ENCODE measurements around the gene MPC1L. TPM values are rescaled to one million over a fixed set of nuclear protein-coding genes. Genes with fewer than 3 reads are reported as not detected.
"Not testable (repeated sequence)": the region's sequence is repeated elsewhere in the genome, so short reads cannot be mapped to it uniquely, and the experiment has no call there.

MPC1L gene
- total RNA-seq: not detected in 2 replicates

DNA sequence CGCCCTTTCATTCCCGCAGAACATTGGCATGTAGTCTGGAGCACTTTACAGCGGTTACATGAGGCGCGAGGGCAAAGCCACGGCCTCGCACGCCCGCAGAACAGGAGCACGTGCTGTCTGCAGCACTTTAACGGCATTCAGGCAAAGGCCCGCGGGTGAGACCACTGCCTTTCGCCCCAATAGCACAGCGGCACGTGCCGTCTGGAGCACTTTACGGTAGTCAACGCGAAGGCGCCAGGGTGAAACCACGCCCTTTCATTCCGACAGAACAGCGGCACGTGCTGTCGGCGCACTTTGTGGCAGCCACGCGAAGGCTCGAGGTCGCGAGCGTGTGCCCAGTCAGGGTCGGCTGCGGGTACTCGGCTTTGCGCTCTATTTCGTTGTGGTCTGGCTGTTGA is at the start of gene MPC1L:
Gene MPC1L, plus strand, starts transcription at position 290 of the 398 bp plus-strand sequence. CDS start 138 bp downstream, outside the sequence.
- DNase-seq (ENCODE audit: low read depth, low spot score): no peak

DNA sequence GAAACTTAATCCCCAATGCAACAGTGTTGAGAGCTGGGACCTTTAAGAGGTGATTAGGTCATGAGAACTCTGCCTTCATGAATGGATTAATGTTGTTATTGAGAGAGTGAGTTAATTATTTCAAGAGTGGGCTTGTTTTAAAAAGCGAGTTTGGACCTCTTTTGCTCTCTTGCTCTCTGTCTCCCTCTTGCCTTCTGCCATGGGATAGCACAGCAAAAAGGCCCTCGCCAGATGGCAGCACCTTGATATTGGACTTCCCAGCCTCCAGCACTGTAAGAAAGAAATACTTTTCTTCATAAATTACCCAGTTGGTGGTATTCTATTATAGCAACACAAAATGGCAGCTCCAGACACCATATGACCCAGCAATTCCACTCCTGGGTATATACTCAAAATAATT is 49.5 kb upstream of the MPC1L start:
- DNase-seq (ENCODE audit: low read depth, low spot score): no peak

DNA sequence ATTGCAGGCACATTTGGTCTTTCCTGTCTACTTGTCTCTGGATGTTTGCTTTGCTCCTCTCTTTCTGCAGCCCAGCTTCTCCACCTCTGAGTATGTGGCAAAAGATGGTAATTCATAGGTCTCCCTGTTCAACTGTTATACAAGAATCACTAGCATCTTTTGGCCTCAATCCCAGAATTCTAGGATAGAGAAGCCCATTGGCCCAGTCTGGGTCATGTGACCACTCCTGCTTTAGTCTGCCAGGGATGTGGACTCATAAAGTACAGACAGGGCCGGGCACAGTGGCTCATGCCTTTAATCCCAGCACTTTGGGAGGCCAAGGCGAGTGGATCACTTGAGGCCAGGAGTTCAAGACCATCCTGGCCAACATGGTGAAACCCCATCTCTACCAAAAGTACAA is 47.8 kb upstream of the MPC1L start:
- DNase-seq (ENCODE audit: low read depth, low spot score): not testable (repeated sequence)

DNA sequence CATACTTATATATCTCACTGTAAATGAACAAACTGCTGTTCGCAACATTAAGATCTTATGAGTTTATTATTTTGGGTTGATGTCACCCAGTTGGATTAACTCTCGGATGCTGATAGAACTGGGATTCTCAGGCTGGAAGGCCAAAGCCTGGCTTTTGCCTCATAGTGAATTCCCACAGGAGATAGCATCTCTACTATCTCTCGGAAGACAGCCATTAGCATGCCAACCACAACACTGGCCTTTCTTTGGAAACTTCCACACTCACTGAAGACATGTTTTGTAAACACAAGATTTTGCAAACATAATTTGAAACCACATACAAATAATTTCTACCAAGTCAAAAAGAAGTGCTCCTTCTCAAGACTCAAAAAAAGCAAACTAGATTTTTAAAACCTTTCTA is 46.9 kb upstream of the MPC1L start:
- no peak for DNase-seq (ENCODE audit: low read depth, low spot score)

DNA sequence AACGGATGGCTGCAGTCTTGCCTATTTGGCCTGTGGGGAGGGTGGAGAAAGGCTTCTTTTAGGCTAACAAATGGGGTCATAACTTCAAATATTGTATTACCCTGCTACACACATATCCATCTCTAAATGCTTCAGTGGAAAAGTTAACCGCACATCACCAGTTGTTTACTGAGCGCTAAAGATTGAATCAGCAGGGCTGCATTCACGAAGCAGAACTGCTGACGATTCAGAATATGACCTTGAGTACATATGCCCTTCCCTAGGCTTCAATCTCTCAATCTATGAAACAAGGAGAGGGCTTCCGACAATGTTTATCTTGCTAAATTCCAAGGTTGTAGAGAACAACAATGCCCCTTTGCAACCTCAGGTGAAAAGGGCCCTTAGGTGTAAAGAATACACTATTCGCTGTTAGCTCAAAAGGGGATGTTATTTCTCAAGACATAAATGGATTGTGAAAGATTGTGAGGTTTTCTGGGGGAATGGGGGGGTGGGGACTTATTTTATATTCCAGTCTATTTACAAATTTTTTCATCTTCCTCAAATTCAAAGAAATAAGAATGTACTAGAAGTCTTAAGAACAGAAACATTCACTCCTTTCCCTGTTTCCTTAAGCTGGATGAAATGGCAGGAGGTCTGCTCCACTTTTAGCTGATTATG is 45.1 kb upstream of the MPC1L start:
- DNase-seq (ENCODE audit: low read depth, low spot score): no peak

DNA sequence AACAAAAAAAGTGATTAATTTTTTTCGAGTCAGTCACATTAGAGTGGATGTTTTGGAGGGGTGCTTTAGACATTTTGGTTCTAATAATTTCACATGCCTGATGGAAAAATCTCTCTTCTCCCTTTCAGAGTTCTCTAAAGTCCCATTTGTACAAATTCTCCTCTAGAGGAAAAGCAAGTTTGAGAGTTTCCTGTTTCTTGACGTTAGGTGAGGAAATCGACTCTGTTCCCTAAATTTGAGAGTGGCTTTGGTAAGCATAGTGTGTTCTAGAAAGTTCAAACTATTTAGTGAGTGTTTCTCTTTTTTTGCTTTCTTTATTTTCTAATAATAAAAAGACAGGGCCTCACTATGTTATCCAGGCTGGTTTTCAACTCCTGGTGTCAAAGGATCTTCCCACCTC is 44.1 kb upstream of the MPC1L start:
- no peak for DNase-seq (ENCODE audit: low read depth, low spot score)

DNA sequence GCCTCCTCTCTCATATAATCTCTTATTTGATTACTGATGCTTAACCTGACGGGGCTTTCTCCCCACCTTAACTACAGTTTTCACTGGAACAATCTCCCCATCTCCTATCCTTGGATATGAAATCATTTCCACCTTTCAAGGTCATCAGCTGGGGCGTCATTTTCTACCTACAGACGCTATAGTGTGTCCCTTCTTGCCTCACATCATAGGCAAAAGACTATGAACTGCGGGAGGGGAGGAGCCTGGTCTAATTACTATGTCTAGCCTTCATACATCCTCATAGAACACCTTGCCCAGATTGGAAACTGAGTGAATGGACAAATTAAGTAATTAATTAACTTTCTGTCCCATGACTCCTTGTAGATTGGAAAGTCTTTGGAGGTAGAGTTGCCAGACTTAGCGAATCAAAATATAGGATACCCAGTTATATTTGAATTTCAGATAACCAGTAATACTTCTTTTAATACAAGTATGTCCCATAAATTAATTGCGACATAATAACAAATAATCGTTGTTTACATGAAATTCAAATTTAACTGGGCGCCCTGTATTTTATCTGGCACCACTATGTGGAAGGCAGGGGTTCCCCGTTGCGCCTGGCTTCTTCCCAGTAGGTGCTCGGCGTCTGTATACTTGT is 43.2 kb upstream of the MPC1L start:
- no peak for DNase-seq (ENCODE audit: low read depth, low spot score)

DNA sequence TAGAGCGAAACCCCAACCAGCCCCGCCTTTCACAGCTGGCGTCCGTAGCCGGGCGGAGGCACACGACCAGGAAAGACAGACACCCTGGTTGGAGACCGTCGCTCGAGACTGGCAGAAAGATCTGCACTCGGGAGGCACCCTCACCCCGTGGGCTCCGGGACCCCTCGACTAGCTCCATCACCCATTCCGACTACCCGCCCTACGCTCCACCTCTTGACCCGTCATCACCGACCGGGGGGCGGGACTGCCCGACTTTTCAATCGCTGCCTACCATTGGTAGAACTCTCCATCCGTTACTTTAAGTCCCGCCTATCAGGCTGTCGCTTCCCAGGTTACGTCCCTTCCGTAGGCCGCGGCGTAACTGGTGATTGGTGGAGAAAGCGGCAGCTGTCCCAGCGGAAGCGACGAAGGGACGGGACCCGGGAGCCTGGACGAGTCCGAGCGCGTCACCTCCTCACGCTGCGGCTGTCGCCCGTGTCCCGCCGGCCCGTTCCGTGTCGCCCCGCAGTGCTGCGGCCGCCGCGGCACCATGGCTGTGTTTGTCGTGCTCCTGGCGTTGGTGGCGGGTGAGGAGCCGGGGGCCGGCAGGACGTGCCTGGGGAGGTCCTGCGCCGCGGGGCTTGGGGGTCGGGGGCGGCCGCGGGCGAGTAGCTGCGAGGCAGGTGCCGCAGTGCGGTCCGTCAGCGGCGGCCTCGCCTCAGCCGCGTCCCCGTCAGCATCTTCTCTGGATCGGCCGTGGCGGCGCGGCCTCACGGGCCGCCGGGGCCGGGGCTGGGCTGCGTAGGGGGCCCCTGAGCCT is 42.5 kb upstream of the MPC1L start, which contains the start of gene ATP6AP2:
Gene ATP6AP2, plus strand, starts transcription at position 434 of the 799 bp plus-strand sequence. Its CDS starts 96 bp downstream, at position 530.
- DNase-seq (ENCODE audit: low read depth, low spot score): peak; percentile 69

DNA sequence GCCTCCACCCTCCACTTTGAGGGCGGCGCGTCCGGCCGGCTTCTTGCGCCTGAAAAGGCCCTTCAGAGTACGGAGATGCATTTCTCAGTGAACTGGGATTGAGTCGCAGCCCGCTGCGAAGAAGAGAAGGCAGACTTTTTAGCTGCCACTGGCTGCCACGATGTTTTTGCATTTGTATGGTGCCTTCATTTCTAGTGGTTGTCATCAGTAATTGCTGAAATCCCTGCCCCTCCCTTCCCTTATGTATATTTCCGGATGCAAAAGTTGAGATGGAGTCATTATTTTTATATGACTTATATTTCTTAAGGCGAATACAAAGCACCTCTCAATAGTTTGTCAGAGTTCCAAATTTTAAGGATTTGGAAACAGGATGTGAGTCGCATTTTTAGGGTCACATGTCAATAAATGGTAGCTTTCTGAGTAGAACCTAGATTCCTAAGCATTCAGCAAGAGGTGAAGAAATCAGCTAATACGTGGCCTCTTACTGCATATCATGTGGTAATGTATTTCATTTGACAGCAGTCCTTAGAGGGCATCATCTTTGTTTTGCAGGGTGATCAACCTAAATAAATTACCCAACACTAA is 41.8 kb upstream of the MPC1L start:
- no peak for DNase-seq (ENCODE audit: low read depth, low spot score)

DNA sequence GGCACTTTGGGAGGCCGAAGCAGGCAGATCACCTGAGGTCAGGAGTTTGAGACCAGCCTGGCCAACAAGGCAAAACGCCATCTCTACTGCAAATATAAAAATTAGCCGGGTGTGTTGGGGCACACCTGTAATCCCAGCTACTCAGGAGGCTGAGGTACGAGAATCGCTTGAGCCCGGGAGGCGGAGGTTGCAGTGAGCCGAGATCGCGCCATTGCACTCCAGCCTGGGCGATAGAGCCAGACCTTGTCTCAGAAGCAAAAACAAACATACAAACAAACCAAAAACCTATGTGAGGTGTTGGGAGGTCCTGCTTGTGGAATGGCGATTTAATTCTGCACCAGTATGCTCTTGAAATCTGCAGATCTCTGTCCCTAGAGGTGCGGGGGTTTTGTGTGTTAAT is 41.0 kb upstream of the MPC1L start:
- not testable (repeated sequence) for DNase-seq (ENCODE audit: low read depth, low spot score)

DNA sequence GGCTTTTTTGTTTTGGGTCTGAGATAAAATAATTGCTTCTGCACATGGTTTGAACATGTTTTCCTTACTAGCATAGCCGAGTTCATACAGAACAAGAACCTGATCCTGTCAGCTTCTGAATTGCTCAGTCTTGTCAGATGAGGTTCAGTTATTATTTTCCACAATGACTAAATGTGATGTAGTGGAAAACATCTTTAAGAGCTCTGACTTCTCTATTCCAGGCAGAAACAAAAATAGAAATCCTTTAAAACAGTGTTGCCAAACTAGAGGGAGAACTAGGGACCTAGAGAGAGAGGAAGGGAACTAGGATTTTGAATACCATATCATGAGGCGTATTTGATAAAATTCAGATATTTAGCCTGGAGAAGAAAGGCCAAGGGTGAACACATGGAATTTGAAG is 40.4 kb upstream of the MPC1L start:
- DNase-seq (ENCODE audit: low read depth, low spot score): no peak

DNA sequence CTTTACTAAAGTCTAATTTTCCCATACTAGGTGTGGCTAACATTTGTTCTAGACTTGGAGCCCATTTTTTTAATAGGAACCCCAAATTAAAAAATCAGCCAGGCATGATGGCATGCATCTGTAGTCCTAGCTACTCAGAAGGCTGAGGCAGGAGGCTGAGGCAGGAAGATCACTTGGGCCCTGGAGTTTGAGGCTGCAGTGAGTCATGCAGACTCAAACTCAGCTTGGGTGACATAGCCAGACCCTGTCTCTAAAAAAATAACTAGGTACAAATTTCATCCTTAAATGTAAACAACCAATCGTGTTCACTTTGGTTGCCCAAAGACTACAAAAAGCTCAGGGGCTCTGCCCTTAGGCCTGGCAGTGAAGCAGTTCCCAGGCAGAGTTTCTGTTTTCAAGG is 35.6 kb upstream of the MPC1L start:
- not testable (repeated sequence) for DNase-seq (ENCODE audit: low read depth, low spot score)

DNA sequence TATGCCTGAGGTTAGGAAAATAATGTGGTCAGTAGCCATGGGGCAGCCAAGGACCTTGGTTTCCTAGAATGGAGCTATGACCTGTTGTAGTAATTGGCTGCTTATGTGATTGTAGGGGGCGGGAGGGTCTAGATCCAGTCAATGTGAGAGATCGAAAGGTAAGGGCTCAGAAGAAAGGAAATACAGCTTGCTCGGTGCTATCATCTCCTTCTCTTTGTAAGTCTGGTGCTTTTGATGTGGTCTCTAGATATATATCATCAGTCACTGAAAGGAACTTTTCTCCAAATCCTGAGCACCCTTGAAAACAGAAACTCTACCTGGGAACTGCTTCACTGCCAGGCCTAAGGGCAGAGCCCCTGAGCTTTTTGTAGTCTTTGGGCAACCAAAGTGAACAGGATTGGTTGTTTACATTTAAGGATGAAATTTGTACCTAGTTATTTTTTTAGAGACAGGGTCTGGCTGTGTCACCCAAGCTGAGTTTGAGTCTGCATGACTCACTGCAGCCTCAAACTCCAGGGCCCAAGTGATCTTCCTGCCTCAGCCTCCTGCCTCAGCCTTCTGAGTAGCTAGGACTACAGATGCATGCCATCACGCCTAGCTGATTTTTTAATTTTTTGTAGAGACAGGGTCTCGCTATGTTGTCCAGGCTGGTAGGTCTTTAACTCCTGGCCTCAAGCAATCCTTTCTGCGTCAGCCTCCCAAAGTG is 33.5 kb upstream of the MPC1L start:
- DNase-seq (ENCODE audit: low read depth, low spot score): not testable (repeated sequence)

DNA sequence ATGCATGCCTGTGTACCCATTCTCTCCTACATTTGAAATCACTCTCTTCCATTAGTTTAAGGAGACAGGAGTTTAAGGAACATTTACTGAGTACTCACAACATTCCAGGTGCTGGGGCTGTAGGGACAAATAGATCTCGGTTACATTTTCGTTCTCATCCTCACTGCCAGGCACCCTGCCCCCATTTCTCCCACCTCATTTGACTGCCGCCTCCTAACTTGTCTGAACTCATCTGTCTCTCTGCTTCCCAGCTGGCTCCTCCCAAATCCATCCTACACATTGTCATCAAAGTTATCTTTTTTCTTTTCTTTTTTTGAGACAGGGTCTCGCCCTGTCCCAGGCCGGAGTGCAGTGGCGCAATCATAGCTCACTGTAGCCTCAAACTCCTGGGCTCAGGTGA is 19.8 kb upstream of the MPC1L start:
- DNase-seq (ENCODE audit: low read depth, low spot score): no peak

DNA sequence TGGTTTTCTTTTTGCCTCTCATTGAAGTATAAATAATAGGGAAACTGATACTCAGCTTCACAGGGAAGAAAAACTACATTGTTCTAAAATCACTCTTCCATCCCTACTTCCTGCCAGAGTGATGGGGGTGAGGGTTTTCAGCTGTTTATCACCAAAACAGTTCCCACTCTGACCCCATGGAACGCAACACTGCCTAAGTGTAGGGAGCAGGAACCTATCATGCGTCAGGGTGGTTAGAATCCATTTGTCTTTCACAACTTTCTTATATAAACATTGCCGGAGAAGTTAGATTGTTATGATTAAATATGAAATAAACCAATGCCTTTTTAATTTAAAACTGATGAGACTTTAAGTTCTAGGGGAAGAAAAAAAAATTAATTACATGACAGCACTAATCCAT is 15.8 kb upstream of the MPC1L start:
- DNase-seq (ENCODE audit: low read depth, low spot score): no peak

DNA sequence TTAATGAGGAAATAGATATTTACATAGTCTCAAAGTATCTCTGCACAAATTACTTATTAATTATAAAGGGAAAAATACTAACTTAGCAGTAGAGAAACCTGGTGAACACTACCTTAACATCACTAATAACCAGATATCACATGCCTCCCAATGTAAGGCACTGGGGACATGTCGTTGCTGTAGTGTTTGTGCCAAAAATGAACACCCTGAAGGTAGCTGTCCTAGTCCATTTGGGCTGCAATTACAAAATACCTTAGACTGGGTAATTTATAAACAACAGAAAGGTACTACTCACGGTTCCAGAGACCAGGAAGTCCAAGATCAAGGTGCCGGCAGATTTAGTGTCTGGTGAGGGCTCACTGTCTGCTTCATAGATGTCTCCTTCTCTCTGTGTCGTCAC is 10.7 kb upstream of the MPC1L start:
- DNase-seq (ENCODE audit: low read depth, low spot score): no peak

DNA sequence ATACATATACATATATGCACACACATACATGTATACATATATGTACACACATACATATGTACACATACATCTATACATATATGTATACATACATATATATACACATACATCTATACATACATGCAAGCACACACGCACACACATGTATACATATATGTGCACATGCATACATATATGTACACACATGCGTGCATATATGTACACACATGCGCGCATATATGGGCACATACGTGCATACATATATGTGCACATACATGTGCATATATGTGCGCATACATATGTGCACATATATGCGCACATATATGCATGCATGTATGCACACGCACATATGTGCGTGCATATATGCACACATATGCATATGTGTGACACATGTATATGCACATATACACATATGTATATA is 7.3 kb upstream of the MPC1L start:
- DNase-seq (ENCODE audit: low read depth, low spot score): no peak

DNA sequence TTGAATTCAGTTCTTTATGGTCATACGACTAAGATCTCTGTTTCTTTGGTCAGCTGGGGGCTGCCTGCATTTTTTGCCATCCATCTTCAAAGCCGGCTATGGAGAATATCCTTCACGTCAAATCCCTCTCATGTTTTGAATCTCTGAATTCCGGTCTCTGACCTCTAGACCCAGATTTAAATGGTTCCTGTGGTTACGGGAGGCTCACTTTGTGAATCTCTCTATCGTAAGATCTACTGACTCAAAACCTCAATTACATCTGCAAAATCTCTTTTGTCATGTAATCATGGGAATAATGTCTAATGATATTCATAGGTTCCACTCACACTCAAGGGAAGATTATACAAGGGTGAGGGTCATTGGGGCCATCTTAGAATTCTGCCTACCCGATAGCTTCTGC is 5.7 kb upstream of the MPC1L start:
- no peak for DNase-seq (ENCODE audit: low read depth, low spot score)

DNA sequence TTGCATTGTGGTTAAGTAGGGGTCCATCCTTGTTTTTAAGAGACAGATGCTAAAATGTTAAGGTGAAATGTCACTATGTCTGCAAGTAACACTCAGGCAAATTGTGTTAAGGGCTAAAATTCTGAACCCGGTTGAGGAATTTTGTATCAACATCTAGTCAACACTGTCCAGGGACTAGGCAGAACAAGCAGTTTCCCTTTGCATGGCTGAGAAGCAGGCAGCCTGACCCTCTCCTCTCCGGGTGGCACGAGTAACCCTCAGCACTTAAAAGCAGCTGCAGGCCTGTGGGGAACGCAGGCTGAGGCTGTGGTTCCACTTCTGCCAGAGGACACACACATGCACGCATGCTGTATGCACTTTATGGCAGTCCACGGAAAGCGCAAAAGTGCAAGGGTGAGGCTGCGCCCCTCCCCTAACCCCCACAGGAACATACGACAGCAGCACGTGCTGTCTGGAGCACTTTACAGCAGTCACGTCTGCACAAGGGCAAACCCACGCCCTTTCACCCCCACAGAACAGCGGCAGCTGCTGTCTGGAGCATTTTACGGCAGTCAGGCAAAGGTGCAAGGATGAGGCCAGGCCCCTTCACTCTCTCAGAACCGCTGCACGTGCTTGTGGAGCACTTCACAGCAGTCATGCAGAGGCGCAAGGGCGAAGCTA is 619 bp upstream of the MPC1L start:
- no peak for DNase-seq (ENCODE audit: low read depth, low spot score)

DNA sequence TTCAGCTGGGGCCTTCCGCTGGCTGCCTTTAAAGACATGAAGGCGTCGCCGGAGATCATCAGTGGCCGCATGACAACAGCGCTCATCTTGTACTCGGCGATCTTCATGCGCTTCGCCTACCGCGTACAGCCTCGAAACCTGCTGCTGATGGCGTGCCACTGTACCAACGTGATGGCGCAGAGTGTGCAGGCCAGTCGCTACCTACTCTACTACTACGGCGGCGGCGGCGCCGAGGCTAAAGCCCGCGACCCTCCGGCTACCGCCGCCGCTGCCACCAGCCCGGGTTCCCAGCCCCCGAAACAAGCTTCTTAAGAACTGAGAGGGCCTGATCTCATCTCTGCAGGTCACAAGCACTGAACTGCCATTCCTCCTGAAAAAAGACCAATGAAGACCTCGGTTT is 437 bp downstream of the MPC1L start:
- no peak for DNase-seq (ENCODE audit: low read depth, low spot score)

DNA sequence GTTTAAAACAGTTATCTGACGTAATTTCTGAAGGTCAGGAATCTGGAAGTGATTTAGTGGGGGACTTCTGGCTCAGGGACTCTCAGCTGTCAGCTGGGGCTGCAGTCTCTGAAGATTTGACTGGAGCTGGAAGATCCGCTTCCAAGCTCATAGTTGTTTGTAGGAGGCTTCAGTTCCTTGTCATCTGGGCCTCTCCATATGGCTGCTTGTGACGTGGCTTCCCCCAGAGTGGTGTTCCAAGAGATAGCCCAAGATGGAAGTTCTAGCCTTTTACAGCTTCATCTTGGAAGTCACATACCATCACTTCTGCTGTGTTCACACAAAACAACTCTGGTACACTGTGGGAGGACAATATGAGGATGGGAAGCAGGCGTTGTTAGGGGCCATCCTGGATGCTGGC is 2.1 kb downstream of the MPC1L start:
- DNase-seq (ENCODE audit: low read depth, low spot score): no peak

Measured in pulmonary artery endothelial cell (primary cell).